Superior temporal gyrus (tissue), 1 donor: ENCODE results near the gene OR4S2.

ENCODE experiments used
- DNase-seq: peaks from one replicate; pipeline ENCODE4 v3.0.0-alpha.2; 2016; ENCODE audit errors: extremely low spot score

Gene OR4S2, protein sequence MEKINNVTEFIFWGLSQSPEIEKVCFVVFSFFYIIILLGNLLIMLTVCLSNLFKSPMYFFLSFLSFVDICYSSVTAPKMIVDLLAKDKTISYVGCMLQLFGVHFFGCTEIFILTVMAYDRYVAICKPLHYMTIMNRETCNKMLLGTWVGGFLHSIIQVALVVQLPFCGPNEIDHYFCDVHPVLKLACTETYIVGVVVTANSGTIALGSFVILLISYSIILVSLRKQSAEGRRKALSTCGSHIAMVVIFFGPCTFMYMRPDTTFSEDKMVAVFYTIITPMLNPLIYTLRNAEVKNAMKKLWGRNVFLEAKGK

DNA sequence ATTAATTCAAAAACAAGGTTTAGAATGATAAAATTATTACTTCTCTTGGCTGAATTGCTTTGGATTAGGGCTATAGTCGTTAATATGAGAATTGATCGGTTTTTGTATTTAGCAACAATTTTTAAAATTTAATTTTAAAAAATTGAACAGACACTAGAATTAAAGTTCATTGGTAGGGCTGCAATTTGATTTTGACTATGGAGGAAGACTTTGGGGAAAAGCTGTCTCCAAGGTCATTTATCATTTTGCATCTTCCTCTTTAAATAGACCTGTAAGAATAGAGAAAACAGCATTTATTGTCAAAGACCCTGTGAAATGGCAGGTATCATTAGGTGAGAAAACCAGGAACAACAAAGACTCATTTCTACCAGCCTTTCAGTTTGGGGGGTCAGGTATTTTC is at the start of gene OR4S2:
Gene OR4S2, plus strand, starts transcription at position 301 of the 400 bp plus-strand sequence. CDS start 2,577 bp downstream, outside the sequence.
- DNase-seq, result no peak

DNA sequence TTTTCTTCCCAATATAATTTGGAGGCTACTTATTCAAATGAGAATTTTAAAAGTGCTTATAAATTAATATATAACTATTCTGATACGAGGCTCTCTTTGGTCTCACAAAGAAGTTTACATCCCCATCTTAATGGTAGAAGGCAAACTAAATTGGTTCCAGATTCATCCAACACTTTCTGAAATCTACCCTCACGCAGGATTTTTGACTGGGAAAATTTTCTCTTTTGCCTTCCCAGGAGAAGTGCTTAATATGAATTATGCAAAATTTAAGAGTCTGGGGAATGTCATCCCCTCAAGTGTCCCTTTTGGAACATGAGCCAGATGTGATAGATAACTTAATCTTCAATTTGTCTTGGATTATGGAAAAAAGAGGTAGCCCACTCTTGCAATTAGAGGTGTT is 40.6 kb upstream of the OR4S2 start, which contains the start of gene OR4C11:
Gene OR4C11, minus strand, starts transcription at position 101 of the 400 bp plus-strand sequence. CDS start 3,272 bp downstream, outside the sequence.
- no peak for DNase-seq

DNA sequence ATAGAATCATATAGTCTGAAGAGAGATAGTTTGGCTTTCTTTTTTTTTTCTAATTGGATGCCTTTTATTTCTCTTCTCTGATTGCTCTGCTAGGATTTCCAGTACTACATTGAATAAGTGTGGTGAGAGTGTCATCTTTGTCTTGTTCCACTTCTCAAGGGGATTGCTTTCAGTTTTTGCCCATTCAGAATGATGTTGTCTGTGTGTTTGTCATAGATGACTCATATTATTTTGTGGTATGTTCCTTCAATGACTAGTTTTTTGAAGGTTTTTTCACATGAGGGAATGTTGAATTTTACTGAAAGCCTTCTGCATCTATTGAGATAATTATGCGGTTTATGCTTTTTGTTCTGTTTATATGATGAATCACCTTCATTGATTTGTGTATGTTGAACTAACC is 23.6 kb upstream of the OR4S2 start:
- no peak for DNase-seq

DNA sequence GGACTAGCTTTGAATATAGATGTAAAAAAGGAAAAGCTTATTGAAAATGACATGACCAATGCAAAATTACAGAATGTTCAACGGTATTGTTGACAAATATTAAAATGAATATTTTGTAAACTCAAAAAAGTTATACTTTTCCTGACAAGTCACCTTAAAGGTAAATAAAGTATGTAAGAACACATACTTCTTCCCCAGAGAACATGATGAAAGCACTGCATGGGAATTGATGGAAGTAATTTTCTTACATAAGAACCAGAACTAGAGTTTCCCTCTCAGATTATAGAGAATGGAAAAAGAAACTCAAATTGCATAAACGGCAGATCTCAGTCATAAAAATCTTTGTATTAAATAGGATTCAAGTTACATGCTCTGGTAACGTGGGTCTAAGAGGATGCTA is 13.3 kb upstream of the OR4S2 start, which contains the start of gene OR4P4:
Gene OR4P4, plus strand, starts transcription at position 301 of the 400 bp plus-strand sequence.
- DNase-seq, result no peak

DNA sequence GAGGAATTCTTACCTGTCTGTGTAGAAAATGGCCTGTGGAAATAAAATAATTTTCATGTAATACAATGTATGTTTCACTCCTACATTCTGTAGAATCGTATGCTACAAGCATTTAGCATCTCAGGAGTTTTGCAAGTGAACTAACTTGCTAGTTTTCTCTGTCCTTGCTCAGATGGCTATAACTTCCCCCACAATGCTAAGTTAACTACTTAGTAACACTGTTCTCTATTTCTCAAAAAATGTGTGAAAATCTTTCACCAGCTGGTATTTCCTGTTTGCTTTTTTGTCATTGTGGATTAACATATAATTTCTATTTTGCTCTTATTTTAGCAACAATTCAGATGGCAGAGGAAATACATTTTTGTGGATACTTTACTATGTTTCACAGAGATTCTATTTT is 4.4 kb downstream of the OR4S2 start:
- no peak for DNase-seq

DNA sequence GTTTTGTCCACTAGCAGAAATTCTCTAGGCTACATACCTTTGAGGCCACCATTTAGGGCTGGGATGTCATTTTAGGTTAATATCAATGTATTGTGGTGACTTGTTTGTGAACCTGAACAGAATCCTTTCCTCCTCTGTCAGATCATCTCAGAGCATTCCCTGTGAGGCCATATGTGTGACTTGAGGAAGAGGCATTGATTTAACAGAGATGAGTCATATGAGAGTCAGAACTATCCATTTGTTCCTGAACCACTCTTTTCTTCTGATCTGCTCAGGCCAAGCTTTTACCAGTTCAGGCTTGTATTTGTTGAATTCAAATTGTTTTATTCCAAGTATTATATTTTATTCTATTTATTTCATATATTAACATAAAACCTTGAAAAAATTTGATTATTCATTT is 7.0 kb downstream of the OR4S2 start:
- no peak for DNase-seq

DNA sequence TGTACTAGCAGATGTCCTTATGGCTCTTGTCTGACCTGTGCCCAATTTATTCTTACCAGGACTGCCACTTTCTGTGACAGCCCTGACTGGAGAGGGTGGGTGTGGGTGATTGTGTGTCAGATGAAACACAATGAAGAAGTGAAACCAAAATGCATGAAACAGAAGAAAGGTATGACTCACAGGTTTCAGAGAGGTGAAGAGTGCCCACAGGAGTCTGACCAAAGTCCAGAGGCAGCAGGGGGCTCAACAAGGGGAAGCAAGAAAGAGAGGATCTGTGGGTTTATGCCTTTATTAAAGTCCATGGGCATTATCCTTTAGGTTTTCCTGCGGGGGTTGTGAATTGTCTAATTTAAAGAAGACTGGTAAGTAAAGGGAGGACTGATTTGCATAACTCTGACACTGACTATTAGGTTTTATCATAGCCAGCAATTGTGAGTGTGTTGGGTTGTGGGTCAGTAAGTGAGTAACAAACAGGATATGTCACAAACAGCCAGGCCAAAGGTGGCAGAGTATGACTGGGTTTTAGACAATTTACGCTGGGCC is 10.0 kb downstream of the OR4S2 start:
- no peak for DNase-seq

DNA sequence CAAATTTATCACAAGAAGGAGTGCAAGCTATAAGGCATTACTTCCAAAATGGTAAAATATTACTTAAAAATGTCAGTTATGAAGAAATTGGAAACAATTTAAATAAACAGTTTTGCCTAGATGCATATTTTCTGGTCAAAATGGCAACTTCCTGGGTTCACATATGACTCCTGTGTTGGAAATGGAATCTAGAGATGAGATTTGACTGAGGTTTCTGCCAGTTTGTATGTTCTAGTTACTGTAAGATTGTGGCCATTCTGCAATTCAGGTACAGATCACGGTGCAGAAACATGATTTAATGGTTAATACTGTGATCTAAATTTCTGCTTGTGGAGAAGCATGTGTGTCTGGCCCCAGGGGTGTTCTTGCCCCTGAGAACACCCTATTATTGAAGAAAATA is 10.5 kb downstream of the OR4S2 start:
- no peak for DNase-seq

- no peak for DNase-seq
Observed at GRCh38 chr11:55661901-55662300, 13.8 kb downstream of the OR4S2 start, which contains the start of gene OR4C6. Gene OR4C6, plus strand, starts transcription at chr11:55662201. Its CDS starts 2,966 bp downstream, at chr11:55665167.

- DNase-seq, result no peak
Observed at GRCh38 chr11:55669376-55669775, 21.2 kb downstream of the OR4S2 start.

- no peak for DNase-seq
Observed at GRCh38 chr11:55673860-55674259, 25.7 kb downstream of the OR4S2 start.

DNA sequence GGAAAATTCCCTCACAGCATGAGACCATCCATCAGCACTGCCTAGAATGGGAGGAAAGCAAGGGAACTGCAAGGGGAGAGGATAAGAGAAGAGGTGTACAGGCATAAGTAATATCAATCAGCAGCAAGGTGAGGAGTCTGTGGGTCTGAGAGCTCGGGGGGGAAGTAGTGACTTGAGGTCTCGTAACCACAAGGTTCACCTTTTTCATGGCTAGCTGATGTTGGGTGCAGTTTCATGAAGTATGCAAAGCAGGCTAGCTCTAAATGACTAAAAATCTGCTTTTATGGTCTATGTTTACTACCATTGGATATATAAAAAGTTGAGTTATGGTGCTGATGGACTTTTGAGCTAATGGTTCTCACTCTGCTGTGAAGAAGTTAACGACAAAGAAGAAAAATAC is 49.7 kb downstream of the OR4S2 start:
- no peak for DNase-seq

GRCh38 chr11:55701429-55701828 is 53.3 kb downstream of the OR4S2 start:
- no peak for DNase-seq
